H9 (cell line): ENCODE data around the gene SPSB3. TPM values are rescaled to one million over a fixed set of nuclear protein-coding genes. Genes with fewer than 3 reads are reported as not detected.

Experiments used
- DNase-seq: peaks from one replicate; pipeline ENCODE4 v3.0.0-alpha.2; 2017
- H2AFZ ChIP-seq: one replicate; pipeline ENCODE4 v1.6.1; 2013; ENCODE audit warnings: mild to moderate bottlenecking, low read length, control low read depth, moderate library complexity
- H2AK5ac ChIP-seq: 2 replicates; pipeline ENCODE4 v1.6.1; 2013; ENCODE audit warnings: low read length, control low read depth, mixed read lengths; ENCODE audit not compliant: insufficient read length
- H2BK120ac ChIP-seq: one replicate; pipeline ENCODE4 v1.6.1; 2013; ENCODE audit warnings: low read depth, mild to moderate bottlenecking, low read length, control low read depth, inconsistent platforms; ENCODE audit not compliant: poor library complexity, severe bottlenecking
- H2BK12ac ChIP-seq: 2 replicates; pipeline ENCODE4 v1.6.1; 2013; ENCODE audit warnings: low read length, control low read depth, mixed read lengths, low read depth; ENCODE audit not compliant: insufficient read length
- H2BK15ac ChIP-seq: 2 replicates; pipeline ENCODE4 v1.6.1; 2013; ENCODE audit warnings: low read depth, low read length, control low read depth
- H2BK20ac ChIP-seq: one replicate; pipeline ENCODE4 v1.6.1; 2013; ENCODE audit warnings: low read depth, mild to moderate bottlenecking, low read length, control low read depth, inconsistent platforms; ENCODE audit not compliant: poor library complexity, severe bottlenecking
- H2BK5ac ChIP-seq: 2 replicates; pipeline ENCODE4 v1.6.1; 2013; ENCODE audit warnings: low read length, control low read depth, mixed read lengths; ENCODE audit not compliant: insufficient read length
- H3K14ac ChIP-seq: 2 replicates; pipeline ENCODE4 v1.6.1; 2013; ENCODE audit warnings: low read length, control low read depth; ENCODE audit not compliant: insufficient read depth
- H3K18ac ChIP-seq: 2 replicates; pipeline ENCODE4 v1.6.1; 2013; ENCODE audit warnings: low read depth, mild to moderate bottlenecking, mixed read lengths, low read length, control low read depth; ENCODE audit not compliant: insufficient read length
- H3K23ac ChIP-seq: 2 replicates; pipeline ENCODE4 v1.6.1; 2013; ENCODE audit warnings: low read length, control low read depth, mixed read lengths, low read depth; ENCODE audit not compliant: insufficient read length
- H3K23me2 ChIP-seq: 2 replicates; pipeline ENCODE4 v1.6.1; 2013; ENCODE audit warnings: low read depth, mild to moderate bottlenecking, mixed read lengths, low read length, control low read depth; ENCODE audit not compliant: insufficient read length, poor library complexity, severe bottlenecking
- H3K27ac ChIP-seq: 2 replicates; pipeline ENCODE4 v1.5.1; 2013; ENCODE audit warnings: low read length, control low read depth, mixed read lengths, low read depth; ENCODE audit not compliant: insufficient read length
- H3K27me3 ChIP-seq: 2 replicates; pipeline ENCODE4 v1.6.1; 2013; ENCODE audit warnings: low read length, control low read depth, inconsistent platforms; ENCODE audit not compliant: insufficient read depth
- H3K4ac ChIP-seq: 2 replicates; pipeline ENCODE4 v1.6.1; 2013; ENCODE audit warnings: low read depth, mild to moderate bottlenecking, control low read depth, inconsistent platforms, low read length, moderate library complexity
- H3K4me1 ChIP-seq: 2 replicates; pipeline ENCODE4 v1.6.1; 2013; ENCODE audit warnings: low read length, control low read depth, inconsistent platforms; ENCODE audit not compliant: insufficient read depth
- H3K4me2 ChIP-seq: 2 replicates; pipeline ENCODE4 v1.6.1; 2013; ENCODE audit warnings: low read length, control low read depth, mixed read lengths; ENCODE audit not compliant: insufficient read length, insufficient read depth
- H3K56ac ChIP-seq: 2 replicates; pipeline ENCODE4 v1.6.1; 2013; ENCODE audit warnings: low read depth, mild to moderate bottlenecking, mixed read lengths, low read length, control low read depth; ENCODE audit not compliant: insufficient read length
- H3K79me1 ChIP-seq: 2 replicates; pipeline ENCODE4 v1.6.1; 2013; ENCODE audit warnings: low read depth, mild to moderate bottlenecking, moderate library complexity, low read length, control low read depth, inconsistent platforms; ENCODE audit not compliant: insufficient read depth, poor library complexity, severe bottlenecking
- H3K79me2 ChIP-seq: 2 replicates; pipeline ENCODE4 v1.6.1; 2013; ENCODE audit warnings: low read length, control low read depth, inconsistent platforms; ENCODE audit not compliant: insufficient read depth
- H3K9ac ChIP-seq: 2 replicates; pipeline ENCODE4 v1.6.1; 2013; ENCODE audit warnings: low read length, control low read depth, mixed read lengths; ENCODE audit not compliant: insufficient read length; ENCODE audit errors: extremely low read depth
- H3K9me3 ChIP-seq: one replicate; pipeline ENCODE4 v1.6.1; 2013; ENCODE audit warnings: low read depth, low read length, inconsistent platforms; ENCODE audit not compliant: control insufficient read depth
- H3T11ph ChIP-seq: one replicate; pipeline ENCODE4 v1.6.1; 2013; ENCODE audit warnings: mild to moderate bottlenecking, low read length, control low read depth, inconsistent platforms
- H4K20me1 ChIP-seq: one replicate; pipeline ENCODE4 v1.6.1; 2013; ENCODE audit not compliant: control insufficient read depth, insufficient read length, insufficient read depth
- H4K5ac ChIP-seq: 2 replicates; pipeline ENCODE4 v1.6.1; 2013; ENCODE audit warnings: low read depth, mild to moderate bottlenecking, mixed read lengths, low read length, control low read depth; ENCODE audit not compliant: insufficient read length
- H4K8ac ChIP-seq: replicated peaks from 2 replicates; pipeline ENCODE4 v1.6.1; 2013; ENCODE audit warnings: low read length, control low read depth, mixed read lengths, low read depth; ENCODE audit not compliant: insufficient read length
- H4K91ac ChIP-seq: 2 replicates; pipeline ENCODE4 v1.6.1; 2013; ENCODE audit warnings: low read depth, mild to moderate bottlenecking, moderate library complexity, mixed read lengths, low read length, control low read depth; ENCODE audit not compliant: insufficient read length
- H3K27ac Mint-ChIP-seq, 3 experiments: 2 replicates in 2 of 3; 3 replicates in 1 of 3; pipeline ENCODE4 v1.8.0; 2020 to 2021; ENCODE audit warnings: mixed read lengths in 3 of 3, mild to moderate bottlenecking in 1 of 3, moderate library complexity in 1 of 3
- H3K27me3 Mint-ChIP-seq: 2 replicates; pipeline ENCODE4 v1.8.0; 2021; ENCODE audit warnings: low read depth, mild to moderate bottlenecking, moderate library complexity, mixed read lengths
- H3K36me3 Mint-ChIP-seq, 3 experiments: 2 replicates in 2 of 3; 3 replicates in 1 of 3; pipeline ENCODE4 v1.8.0; 2020 to 2021; ENCODE audit warnings: low read depth in 3 of 3, mixed read lengths in 3 of 3; ENCODE audit not compliant: insufficient read depth in 1 of 3
- H3K4me1 Mint-ChIP-seq, 2 experiments: 2 replicates each; pipeline ENCODE4 v1.8.0; 2020; ENCODE audit warnings: mixed read lengths in 2 of 2
- H3K4me3 Mint-ChIP-seq, 2 experiments: 2 replicates in 1 of 2; 3 replicates in 1 of 2; pipeline ENCODE4 v1.8.0; 2020 to 2021; ENCODE audit warnings: mild to moderate bottlenecking in 2 of 2, mixed read lengths in 2 of 2, moderate library complexity in 1 of 2
- H3K9me3 Mint-ChIP-seq, 2 experiments: 2 replicates in 1 of 2; 3 replicates in 1 of 2; pipeline ENCODE4 v1.8.0; 2020; ENCODE audit warnings: mild to moderate bottlenecking in 2 of 2, mixed read lengths in 2 of 2, moderate library complexity in 1 of 2
- CTCF ChIP-seq: fragments of 200-600 bp; sonication (generic); conservative IDR thresholded peaks from 3 replicates; pipeline ENCODE4 v1.8.0; 2021; ENCODE audit warnings: antibody characterized with exemption, mild to moderate bottlenecking
- WGBS: extraction: QIAGEN DNeasy Blood & Tissue Kit; methylation state at CpG from one replicate; pipeline ENCODE4 v1.1.7; 2013; ENCODE audit warnings: missing lambda C conversion rate, low lambda C conversion rate, mixed read lengths; ENCODE audit not compliant: insufficient read length; ENCODE audit errors: extremely low coverage; 5-methylcytosine and 5-hydroxymethylcytosine counted together
- total RNA-seq: library from RNA; stranded (reverse); gene quantifications from 2 replicates; pipeline ENCODE4 v1.2.1, GENCODE V29; 2021

SPSB3 gene
- total RNA-seq, 1 experiment from 2014 or later: 19.9 TPM

GRCh38 chr16:1747934-1748333 lies 34.4 kb downstream of the SPSB3 start:
- Mint-ChIP-seq H3K9me3 (no peaks in the 10 kb centered on the region), H3K4me3 (no peak overlapping the region), H3K27ac (no peak overlapping the region), H3K27me3 (no peaks in the 10 kb centered on the region), H3K36me3 (peaks cover 3 to 32% (median 32%) of the 10 kb centered on the region in 3 experiments), H3K4me1 (no peaks in the 10 kb centered on the region)
- H3K27me3 ChIP-seq: no peaks in the 10 kb centered on the region
- no peak overlapping the region for H2BK20ac ChIP-seq
- no peaks in the 10 kb centered on the region for H3K23me2 ChIP-seq
- no CpG with 5 or more reads among the region's 11 CpGs for WGBS
- H3K9ac ChIP-seq: no peak overlapping the region
- H3K14ac ChIP-seq: no peak overlapping the region
- no peak overlapping the region for H3T11ph ChIP-seq
- no peak overlapping the region for H3K18ac ChIP-seq
- H4K20me1 ChIP-seq: peaks cover 3% of the 10 kb centered on the region
- no peak for TF ChIP-seq CTCF
- no peak overlapping the region for H3K27ac ChIP-seq
- no peak overlapping the region for H2AFZ ChIP-seq
- no peak overlapping the region for H2BK15ac ChIP-seq
- no peak overlapping the region for H4K8ac ChIP-seq
- no peaks in the 10 kb centered on the region for H3K9me3 ChIP-seq
- H4K91ac ChIP-seq: no peak overlapping the region
- H2BK5ac ChIP-seq: no peak overlapping the region
- H3K56ac ChIP-seq: no peak overlapping the region
- H3K79me1 ChIP-seq: no peaks in the 10 kb centered on the region
- no peaks in the 10 kb centered on the region for H3K79me2 ChIP-seq
- H2BK12ac ChIP-seq: no peak overlapping the region
- H2BK120ac ChIP-seq: no peak overlapping the region
- H3K4me1 ChIP-seq: no peaks in the 10 kb centered on the region
- no peak overlapping the region for H3K23ac ChIP-seq
- no peak overlapping the region for H3K4me2 ChIP-seq
- no peak for DNase-seq
- H4K5ac ChIP-seq: no peak overlapping the region
- no peak overlapping the region for H2AK5ac ChIP-seq
- H3K4ac ChIP-seq: no peak overlapping the region
